ENCODE measurements around the gene SIN3A.

DNA sequence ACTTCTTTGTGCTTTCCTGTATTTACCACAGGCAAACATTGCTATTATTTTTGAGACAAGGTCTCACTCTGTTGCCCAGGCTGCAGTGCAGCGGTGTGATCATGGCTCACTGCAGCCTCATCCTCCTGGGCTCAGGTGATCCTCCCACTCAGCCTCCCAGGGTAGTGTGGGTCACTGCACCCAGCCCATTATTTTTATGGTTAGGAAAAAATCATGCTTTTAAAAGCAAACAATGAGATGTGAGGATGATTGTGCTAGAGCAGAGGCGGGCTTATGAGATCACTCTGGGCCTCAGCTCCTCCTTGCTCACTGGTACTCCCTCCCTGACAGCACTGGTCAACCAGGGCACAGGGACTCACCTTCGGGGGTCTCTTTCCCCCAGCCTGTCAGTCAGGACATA lies 85.3 kb downstream of the SIN3A start:
- TF ChIP-seq, protein P1, sequence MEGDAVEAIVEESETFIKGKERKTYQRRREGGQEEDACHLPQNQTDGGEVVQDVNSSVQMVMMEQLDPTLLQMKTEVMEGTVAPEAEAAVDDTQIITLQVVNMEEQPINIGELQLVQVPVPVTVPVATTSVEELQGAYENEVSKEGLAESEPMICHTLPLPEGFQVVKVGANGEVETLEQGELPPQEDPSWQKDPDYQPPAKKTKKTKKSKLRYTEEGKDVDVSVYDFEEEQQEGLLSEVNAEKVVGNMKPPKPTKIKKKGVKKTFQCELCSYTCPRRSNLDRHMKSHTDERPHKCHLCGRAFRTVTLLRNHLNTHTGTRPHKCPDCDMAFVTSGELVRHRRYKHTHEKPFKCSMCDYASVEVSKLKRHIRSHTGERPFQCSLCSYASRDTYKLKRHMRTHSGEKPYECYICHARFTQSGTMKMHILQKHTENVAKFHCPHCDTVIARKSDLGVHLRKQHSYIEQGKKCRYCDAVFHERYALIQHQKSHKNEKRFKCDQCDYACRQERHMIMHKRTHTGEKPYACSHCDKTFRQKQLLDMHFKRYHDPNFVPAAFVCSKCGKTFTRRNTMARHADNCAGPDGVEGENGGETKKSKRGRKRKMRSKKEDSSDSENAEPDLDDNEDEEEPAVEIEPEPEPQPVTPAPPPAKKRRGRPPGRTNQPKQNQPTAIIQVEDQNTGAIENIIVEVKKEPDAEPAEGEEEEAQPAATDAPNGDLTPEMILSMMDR (conservative IDR thresholded peaks at IDR 0.05) = no peak
- TF ChIP-seq EZH2 (IDR thresholded peaks at IDR 0.05; ENCODE audit: low read depth) = no peak

Data from PC-9 (cell line).